CD4-positive, alpha-beta T cell treated with Interleukin-6 for 4 hours (primary cell): Measurements from ENCODE around the gene MAPK7.

Experiments
- DNase-seq: peaks from one replicate; pipeline ENCODE4 v3.0.0-alpha.2; 2020; ENCODE audit warnings: mixed read lengths

Gene MAPK7

DNA sequence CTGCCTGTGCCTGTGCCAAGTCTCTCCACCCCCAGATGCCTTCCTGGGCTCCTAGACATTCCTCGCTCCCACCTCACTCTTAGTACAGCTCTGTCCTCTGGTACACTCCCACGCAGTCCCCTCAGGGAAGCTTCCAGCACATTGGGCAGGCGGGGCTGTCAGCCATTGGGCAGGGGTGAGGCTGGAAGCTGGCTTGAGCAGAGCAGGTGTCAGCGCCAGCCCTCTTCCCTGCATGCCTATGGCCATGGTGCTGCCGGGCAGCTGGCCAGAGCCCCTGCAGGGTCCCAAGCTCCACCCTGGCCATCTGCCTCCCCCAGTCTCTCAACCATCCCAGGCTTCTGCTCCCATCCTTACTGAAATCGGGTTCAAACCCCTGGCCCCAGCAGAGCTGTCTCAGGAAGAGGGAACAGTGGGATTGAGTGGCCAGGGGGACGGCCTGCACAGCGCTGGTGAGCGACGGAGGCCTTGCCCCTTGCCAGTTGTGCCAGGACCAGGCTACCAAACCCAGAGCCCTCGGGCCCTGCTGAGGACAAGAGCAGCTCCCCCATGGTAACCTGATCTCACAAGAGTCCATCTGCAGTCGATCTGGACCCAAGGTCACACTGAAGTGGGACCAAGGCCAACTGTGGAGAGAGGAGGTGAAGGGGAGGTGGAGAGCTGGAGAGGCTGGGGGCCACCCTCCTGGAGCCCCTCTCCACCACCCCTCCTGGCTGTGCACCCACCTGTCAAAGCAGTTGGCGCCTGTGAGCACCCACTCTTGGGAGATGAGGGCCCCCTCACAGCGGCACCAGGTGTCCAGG lies 13.4 kb upstream of the MAPK7 start:
- DNase-seq, result no peak

DNA sequence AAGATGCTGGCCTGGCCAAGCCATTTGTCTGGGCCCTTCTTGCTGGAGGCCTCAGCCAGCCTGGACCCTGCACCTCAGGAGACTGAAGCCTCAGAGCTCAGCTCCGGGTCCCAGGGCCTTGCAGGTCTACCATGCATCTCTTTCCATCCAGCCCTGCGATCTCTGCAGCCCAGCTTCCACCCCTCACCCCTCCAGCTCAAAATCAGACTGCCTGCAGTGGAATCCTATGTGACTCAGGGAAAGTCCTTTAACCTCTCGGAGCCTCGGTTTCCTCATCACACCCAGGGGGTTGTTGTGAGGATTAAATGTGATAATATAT lies 12.8 kb upstream of the MAPK7 start:
- no peak for DNase-seq

DNA sequence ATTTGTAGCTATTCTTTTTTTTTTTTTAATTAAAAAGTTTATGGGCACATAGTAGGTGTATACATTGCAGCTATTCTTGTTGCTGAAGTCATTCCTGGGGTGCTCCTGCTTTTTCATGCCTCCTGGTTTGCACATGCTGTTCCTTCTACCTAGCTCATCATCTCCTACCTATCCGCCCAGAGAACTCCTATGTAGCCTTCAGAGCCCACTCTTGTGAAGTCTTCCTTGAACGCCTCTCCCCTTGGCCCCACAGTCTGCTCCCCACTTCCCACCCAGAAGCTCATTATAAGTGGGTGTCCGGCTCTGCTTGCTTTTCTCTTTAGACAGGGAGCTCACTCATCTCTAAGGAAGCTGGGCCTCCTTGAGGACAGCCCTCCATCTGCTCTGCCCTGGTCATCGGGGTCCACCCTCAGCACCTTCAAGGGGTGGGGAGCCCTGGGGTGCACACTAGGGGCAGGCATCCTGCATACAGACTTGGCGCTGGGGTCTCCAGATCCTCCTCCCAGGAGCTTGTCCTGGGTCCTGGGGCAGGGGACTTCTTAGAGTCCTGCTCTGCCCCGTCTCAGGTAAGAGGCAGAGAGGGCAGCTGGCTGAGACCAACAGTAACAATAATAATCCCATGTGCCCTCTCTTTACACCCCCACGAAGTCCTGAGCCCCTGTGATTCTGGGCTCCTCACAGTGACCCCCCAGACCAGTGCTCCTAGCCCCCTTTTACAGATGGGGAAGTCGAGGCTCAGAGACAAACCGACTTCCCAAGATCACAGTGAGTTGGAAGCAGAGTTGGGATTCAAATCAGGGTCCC lies 12.3 kb upstream of the MAPK7 start:
- no peak for DNase-seq

DNA sequence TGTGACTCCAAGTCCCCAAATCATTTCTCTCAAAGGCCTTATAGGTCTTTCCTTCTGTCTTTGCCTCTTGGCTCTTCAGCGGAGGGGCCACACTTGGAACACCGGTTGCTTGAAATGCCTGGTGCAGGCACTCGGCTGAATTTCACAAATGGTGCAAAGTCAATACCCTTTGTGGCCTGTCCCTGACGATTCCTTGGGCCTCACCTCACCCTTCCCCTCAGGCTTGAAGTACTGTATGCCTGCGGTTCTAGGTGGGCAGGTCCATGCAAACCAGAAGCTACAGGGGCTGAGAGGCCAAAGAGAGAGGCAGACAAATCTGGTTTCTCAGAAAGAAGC lies 11.7 kb upstream of the MAPK7 start:
- DNase-seq, result no peak

DNA sequence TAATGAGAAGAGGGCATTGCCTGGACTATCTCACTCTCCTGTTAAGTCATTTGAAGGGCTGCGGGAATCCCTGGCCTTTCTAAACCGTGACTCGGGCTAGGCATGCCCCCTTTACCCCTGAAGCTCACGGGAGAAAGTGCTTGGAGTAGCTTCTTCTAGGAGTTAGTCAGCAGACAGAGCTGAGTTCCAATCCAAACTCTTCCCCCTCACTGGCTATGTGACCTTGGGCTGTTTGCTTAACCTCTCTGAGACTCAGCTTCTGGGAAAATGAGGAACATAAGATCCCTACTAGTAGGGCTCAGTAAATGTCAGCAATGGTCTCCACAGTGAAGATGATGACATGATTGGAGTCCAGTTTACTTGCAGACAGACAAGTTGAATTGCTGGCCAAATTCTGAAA lies 10.1 kb upstream of the MAPK7 start:
- DNase-seq, result no peak

DNA sequence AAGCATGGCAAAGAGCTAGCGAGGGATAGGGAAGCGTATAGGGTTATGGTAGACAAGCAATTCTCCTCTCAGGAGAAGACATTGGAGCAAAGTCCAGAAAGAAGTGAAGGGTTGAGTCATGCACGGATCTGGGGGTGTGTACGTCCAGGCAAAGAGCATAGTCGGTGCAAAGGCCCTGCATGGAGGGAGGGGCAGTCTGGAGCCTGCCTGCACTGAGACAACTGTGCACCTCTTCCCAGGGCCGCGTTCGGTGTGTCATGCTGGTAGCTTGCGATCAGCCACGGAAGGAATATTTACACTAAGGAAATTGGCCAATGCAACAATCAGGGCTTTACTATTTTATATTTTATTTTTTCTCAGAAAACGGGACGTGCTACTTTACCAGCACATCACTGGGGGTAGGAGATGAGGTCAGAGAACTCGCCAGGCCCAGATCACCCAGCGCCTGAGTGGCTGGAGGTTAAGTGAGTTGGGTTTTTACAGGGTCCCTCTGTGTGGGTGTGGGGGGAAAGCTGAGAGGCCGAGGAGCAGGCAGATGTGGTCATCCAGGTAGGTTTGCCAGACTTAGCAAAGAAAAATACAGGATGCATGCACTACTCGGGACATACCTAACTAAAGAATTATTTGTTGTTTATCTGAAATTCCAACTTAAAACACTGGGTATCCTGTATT lies 9.1 kb upstream of the MAPK7 start:
- DNase-seq, result no peak

DNA sequence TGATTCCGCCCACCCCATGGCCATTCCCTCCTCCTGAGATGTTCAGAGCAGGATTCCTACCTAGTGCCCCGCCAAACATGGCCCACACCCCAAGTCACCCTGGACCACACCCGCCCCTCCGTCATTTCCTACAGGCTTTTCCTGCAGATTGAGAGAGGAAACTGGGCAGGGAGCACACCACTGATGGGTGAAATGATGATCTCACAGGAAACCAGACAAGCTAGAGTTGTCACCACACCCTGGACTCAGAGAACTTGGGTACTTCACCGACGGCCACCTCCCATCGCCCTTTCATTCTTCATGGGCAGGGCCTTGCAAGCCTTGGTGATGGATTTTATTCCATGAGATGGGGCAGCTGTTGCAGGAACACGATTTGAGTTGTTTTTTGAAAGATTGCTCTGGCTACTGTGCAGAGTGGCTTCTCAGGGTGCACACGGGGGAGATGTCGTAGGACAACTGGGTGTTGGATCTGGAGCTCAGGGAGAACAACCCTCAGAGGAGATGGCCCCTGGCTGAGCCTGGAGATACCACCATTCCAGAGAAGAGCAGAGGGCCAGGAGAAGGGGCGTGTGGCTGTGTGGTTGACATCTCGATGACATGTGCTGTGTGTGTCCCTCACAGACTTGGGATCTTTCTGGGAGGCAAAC lies 8.3 kb upstream of the MAPK7 start:
- peak; percentile 41 for DNase-seq

DNA sequence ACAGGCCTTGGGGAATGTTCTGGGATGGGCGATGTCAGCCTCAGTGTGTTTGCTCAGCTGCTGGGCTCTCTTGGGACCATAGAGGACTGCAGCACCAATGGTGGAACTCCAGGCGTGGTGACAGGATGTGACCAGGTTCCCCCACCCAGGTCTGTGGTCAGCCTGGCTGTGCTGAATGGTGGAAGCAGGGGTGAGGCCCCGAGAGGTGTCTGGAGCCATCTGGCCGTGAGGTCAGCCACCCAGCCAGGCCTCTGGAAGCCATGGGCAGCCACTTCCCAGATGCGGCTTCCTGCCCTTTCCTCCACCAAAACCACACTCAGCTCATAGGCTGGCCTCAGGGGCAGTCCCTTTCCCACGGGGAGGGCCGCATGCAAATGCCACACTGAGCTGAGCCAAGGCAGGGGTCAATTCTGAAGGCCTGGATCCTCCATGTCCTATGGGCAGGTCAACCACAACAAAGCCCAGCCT lies 7.8 kb upstream of the MAPK7 start:
- DNase-seq, result no peak

DNA sequence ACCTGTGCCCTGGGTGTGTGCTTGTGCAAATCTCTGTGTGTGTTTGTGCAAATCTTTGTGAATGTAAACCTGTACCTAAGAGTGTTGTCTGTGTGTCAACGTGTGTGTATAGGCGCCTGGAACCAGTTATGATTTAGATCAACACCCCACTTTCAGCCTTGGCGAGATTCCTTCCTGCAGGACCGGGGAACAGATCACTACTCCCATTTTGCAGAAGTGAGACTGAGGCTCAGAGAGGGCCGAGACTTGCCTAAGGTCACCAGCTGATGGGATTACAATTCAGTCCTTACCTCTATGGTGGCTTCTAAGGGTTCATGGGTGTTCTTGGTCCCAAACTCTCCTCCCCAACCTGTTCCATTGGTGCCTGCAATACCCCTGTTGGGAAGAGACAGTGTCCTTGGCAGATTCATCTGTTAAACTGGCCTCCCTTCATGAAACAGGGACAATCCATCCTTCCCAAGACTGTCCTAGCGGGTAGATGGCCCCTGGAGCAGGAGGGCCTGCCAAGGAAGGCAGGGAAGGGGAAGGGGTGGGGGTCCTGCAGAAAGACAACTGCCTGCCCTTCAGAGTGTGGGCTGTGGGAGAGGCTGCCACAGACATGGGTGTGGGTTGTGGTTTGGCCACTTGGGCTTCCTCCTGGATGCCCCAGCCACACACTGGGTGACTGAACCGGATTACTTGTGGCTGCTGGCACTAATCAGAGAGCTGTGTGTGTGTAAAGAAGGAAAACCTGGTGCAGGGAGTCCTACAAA lies 6.9 kb upstream of the MAPK7 start:
- no peak for DNase-seq

DNA sequence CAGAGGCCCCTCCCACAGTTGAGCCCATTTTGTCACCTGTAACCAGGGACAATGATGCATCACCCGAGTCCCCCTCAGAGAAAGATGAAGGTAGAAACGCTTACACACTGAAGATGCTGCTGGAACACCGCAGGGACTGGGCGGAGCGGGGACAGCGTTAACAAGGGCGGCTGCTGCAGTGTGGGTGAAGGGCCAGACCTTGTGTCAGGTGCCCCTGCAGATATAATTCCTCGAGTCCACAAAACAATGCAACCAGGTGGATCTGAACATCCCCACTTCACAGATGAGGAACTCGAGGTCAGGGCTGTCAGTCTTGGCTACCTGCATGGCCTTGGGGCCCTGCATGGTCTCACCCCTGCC lies 6.3 kb upstream of the MAPK7 start:
- no peak for DNase-seq

DNA sequence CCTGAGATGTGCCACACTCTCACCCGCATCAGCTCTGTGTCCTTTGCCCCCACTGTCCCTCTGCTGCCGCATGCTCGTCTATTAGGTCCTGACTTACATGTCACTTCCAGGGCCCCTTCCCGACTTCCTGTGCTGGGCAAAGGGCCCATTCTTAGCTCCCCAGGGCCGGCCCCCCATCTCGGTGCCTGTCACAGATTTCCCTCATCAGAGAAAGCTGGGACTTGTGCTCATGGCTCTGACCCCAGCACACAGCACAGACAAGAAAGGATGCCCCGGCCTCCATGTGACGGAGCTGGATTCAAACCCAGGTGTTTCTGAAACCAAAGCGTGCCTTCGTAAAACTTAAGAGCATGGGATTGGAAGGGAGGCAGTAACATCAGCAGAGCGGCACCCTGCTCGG lies 5.9 kb upstream of the MAPK7 start:
- no peak for DNase-seq

DNA sequence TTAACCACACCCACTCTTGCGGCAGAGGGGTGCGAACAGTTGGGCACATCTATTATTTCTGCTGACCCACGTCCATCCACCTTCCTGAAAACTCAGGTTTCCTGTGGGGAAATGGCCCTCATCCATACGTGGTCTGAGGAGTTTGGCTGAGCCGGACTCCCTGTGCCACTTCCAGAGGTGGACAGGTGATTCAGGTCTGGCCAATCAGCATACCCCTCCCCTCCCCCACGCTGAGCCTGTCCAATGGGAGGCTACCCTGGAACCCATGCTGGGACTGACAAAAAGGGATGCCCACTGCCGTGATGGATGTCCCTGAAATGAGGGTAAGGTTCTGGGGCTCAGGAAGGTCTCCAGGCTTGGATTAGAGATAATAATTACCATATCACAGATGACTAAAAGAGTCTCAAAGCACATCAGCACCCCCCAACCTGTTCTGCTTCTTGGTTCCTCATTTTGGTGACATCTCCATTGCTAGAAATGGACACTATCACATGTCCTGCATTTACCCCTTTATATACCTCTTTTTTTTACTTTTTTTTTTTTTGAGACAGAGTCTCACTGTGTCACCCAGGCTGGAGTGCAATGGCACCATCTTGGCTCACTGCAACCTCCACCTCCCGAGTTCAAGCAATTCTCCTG lies 5.3 kb upstream of the MAPK7 start:
- no peak for DNase-seq

DNA sequence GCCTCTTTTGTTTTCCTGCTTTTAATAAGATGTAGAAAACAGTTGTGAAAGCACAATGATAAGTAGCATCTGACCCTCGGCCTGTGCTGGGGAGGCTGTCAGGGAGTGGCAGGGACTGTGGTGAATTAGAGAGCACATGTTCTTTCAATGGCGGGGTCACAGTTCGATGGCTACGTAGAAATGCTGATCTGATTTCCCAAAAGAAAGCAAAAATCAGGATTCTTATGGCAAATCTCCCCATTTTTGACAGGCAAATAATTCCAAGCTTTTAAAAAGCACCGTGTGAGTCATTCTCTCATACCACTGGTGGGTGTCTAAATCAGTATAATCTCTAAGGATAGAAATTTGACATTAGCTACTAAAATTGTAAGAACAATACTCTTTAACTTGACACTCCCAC lies 4.2 kb upstream of the MAPK7 start:
- DNase-seq, result no peak

DNA sequence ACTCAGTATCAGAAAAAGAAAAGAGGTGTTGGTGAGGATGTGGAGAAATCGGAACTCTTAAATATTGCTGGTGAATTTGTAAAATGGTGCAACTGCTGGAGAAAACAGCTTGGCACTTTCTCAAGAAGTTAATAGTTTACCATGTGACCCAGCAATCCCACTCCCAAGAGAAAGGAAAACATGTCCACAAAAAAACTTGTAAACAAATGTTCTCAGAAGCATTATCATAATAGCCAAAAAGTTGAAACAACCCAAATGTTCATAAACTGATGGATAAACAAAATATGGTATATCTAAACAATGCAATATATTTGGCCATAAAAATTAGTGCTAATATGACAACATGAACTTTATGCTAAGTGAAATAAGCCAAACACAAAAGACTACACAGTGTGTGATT lies 2.6 kb upstream of the MAPK7 start:
- DNase-seq, result no peak

DNA sequence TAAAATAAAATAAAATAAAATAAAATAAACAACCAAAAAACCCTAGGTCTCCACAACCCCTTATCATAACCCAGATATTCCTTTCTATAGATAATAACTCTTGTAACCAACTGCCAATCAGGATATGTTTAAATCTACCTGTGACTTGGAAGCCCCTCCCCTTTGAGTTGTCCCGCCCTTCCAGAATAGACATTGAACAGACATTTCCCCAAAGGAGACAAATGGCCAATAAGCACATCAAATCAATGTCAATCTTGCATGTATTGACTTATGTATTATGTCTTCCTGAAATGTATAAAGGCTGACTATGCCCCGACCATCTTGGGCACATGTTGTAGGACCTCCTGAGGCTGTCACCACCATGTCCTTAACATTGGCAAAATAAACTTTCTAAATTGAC lies 1.5 kb upstream of the MAPK7 start:
- DNase-seq, result no peak

DNA sequence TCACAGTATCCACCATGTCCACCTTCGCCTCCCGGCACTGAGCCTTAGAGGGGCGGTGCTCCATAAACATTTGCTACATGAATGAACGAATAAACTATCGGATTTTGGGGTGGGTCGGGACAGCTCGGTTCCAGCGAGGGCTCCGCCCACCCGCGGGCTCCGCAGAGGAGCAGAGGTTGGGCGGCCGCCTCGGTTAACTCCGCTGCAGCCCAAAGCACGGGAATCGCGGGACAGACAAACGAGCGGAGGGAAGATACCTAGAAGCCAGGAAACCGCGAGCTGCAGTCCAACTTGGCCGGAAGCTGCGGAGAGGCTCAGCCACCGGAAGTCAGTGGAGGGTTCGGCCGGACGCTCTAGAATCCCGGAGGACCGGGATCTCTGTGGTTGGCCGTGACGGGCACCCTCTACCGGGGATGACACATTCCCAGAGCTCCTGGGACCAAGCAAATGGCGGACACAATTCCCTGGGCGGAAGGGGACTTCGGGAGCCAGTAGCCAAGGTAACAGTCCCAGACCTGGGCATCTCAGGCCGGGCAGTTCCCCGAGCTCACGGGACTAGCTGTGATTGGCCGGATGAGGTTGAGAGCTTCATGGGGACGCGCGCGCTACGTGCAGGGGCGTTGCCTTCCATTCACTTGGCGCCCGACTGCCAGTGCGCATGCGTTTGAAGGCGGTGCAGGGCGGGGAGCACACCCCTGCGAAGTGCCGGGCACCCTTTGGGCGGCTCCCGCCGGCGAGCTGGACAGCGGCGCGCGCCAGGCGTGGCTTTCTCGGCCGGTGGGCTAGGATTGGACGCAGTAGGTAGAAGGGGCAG lies 489 bp upstream of the MAPK7 start:
- DNase-seq, result peak; percentile 96

DNA sequence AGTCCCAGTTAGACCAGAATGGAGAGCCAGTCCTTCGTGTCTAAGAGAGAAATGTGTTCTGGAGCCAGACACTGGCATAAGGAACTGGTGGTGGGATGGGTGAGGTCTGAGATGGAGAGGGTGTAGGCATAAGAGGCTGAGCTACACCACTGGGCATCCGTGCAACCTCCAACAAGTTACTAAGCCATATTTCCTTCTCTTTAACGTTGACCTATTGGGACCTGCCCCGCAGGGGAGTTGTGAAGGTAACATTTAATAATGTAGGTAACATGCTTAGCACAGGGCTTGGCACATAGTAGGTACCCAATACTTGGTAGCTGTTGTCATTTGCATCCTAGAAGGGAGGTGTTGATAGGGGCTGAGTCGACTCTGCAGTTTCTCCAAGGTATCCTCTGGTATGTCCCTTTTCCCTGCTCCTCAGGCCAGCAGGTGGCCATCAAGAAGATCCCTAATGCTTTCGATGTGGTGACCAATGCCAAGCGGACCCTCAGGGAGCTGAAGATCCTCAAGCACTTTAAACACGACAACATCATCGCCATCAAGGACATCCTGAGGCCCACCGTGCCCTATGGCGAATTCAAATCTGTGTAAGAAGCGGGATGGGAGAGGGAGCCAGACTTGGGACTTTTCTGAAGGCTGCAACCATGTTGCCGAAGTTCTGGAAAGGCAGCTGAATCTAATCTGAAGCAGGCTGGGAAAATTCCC lies 1.2 kb downstream of the MAPK7 start:
- no peak for DNase-seq

DNA sequence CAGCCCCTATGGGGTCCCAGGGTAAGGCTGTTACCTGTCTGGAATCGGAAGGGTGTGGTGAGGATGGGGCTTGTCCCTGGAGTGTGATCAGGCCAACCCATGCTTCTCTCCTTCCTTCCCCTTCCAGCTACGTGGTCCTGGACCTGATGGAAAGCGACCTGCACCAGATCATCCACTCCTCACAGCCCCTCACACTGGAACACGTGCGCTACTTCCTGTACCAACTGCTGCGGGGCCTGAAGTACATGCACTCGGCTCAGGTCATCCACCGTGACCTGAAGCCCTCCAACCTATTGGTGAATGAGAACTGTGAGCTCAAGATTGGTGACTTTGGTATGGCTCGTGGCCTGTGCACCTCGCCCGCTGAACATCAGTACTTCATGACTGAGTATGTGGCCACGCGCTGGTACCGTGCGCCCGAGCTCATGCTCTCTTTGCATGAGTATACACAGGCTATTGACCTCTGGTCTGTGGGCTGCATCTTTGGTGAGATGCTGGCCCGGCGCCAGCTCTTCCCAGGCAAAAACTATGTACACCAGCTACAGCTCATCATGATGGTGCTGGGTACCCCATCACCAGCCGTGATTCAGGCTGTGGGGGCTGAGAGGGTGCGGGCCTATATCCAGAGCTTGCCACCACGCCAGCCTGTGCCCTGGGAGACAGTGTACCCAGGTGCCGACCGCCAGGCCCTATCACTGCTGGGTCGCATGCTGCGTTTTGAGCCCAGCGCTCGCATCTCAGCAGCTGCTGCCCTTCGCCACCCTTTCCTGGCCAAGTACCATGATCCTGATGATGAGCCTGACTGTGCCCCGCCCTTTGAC lies 2.4 kb downstream of the MAPK7 start:
- DNase-seq, result no peak

DNA sequence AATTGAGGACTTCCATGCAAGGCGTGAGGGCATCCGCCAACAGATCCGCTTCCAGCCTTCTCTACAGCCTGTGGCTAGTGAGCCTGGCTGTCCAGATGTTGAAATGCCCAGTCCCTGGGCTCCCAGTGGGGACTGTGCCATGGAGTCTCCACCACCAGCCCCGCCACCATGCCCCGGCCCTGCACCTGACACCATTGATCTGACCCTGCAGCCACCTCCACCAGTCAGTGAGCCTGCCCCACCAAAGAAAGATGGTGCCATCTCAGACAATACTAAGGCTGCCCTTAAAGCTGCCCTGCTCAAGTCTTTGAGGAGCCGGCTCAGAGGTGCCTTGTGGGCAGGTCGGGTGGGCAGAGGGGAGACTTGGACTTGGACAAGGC lies 3.1 kb downstream of the MAPK7 start:
- no peak for DNase-seq
